K562 (cell line): ENCODE data around the gene DGCR2. TPM values are rescaled to one million over a fixed set of nuclear protein-coding genes. Genes with fewer than 3 reads are reported as not detected.

Source experiments
- KLF6 ChIP-seq: fragments of 250-450 bp; sonication (Bioruptor Pico); IDR thresholded peaks from 2 replicates; pipeline ENCODE4 v1.4.0; 2020; ENCODE audit warnings: mild to moderate bottlenecking, moderate library complexity, borderline replicate concordance
- MYC ChIP-seq, 2 experiments: fragments of 250-450 bp in 1 of 2; sonication (Bioruptor Pico) in 1 of 2; IDR thresholded peaks; 2 replicates each; pipeline versions ENCODE4 v1.5.1 to v1.6.1; 2012 to 2021; ENCODE audit warnings: low read depth in 2 of 2, borderline replicate concordance in 1 of 2, improper control_type of control experiment in 1 of 2, low read length in 1 of 2, mild to moderate bottlenecking in 1 of 2, moderate library complexity in 1 of 2
- PHTF2 ChIP-seq: fragments of 250-450 bp; sonication (Bioruptor Pico); IDR thresholded peaks from 2 replicates; pipeline ENCODE4 v1.5.0; 2021; ENCODE audit warnings: mild to moderate bottlenecking
- STAG1 ChIP-seq: sonication (generic); formaldehyde crosslinking; IDR thresholded peaks from 2 replicates; pipeline ENCODE4 v1.5.0; 2020; ENCODE audit warnings: missing genetic modification reagents, borderline replicate concordance
- TEAD4 ChIP-seq, 2 experiments: sonication (generic) in 1 of 2; formaldehyde crosslinking in 1 of 2; IDR thresholded peaks; 2 replicates each; pipeline versions ENCODE4 v1.6.1 to v1.8.0; 2012 to 2022; ENCODE audit warnings: borderline replicate concordance in 1 of 2, inconsistent platforms in 1 of 2, low read length in 1 of 2, mild to moderate bottlenecking in 1 of 2, missing genetic modification reagents in 1 of 2
- THAP12 ChIP-seq: fragments of 250-450 bp; sonication (Bioruptor Pico); IDR thresholded peaks from 2 replicates; pipeline ENCODE4 v1.9.0; 2021; ENCODE audit warnings: mild to moderate bottlenecking, inconsistent platforms
- ZC3H4 ChIP-seq: sonication (generic); formaldehyde crosslinking; IDR thresholded peaks from 2 replicates; pipeline ENCODE4 v1.9.0; 2021; ENCODE audit warnings: missing genetic modification reagents, borderline replicate concordance
- ZFP36 ChIP-seq: fragments of 150-350 bp; IDR thresholded peaks from 2 replicates; pipeline ENCODE4 v1.6.1; 2018; ENCODE audit warnings: low read length, low read depth; ENCODE audit not compliant: partially characterized antibody
- polyA plus RNA-seq, 8 experiments: library from polyadenylated mRNA; depleted of rRNA in 4 of 8; stranded (reverse) in 5 of 8; unstranded in 3 of 8; fragments of >200 nt; fragmentation: Nextera tagmentation in 2 of 8; fragmentation: Illumina TruSeq in 1 of 8; extraction: Ambion mirVana in 2 of 8; extraction: Trizol in 1 of 8; gene quantifications; 2 replicates each; pipeline versions ENCODE4 v1.2.1 to v1.2.3, GENCODE V29; 2011 to 2014; ENCODE audit warnings: inconsistent platforms in 1 of 8, missing spikeins in 1 of 8
- total RNA-seq, 7 experiments: library from RNA; depleted of rRNA in 6 of 7; stranded (reverse); fragments of >200 nt in 6 of 7; fragmentation: Illumina TruSeq in 2 of 7; extraction: Trizol in 2 of 7; gene quantifications; 2 replicates each; pipeline versions ENCODE4 v1.2.1 to v1.2.3, GENCODE V29; 2011 to 2021; ENCODE audit warnings: low replicate concordance in 1 of 7
- TF ChIP-seq, protein P1 (sequence below), 2 experiments: fragments of 450-650 bp in 1 of 2; sonication (generic) in 1 of 2; formaldehyde crosslinking in 1 of 2; IDR thresholded peaks; 2 replicates each; pipeline versions ENCODE4 v1.7.1 to v1.9.0; 2016 to 2022; ENCODE audit warnings: inconsistent platforms in 1 of 2, mild to moderate bottlenecking in 1 of 2, missing genetic modification reagents in 1 of 2
- TF ChIP-seq, protein P2 (sequence below): fragments of 250-450 bp; sonication (Bioruptor Pico); IDR thresholded peaks from 2 replicates; pipeline ENCODE4 v1.8.0; 2021; ENCODE audit warnings: borderline replicate concordance, mild to moderate bottlenecking, moderate library complexity; ENCODE audit not compliant: poor library complexity, severe bottlenecking

DGCR2 gene
- total and polyA plus RNA-seq, 9 of the 15 experiments (the other 6 are each of a cell fraction or from before 2014, with no cell fraction given) = 0.69 to 101 (median 56.4) TPM

DNA sequence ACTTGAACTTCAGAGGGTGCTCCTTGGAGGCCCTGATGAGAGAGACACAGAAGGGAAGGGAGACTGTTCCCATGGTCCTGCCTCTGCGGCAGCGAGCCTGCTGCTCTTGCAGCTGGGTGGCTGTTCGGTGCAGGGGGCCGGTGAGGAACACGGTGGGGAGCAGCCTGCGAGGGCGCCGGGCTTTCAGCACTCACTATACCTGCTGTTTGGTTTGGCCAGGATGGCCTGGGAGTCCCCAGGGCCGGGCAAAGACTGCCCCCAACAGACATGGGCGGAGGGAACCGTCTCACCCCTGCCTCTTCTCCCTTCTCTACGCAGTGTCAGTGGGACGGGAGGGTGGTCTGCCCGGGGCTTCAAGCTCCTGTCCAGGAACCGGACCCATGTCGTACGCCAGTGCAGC, 128.2 kb downstream of the DGCR2 start (continued):
- no peak for TF ChIP-seq KLF6 (CRISPR knock-in tag)
- TF ChIP-seq PHTF2 (CRISPR knock-in tag) = no peak
- TF ChIP-seq ZFP36 = no peak
- peak; percentile 58; the same call in 1 of the 2 replicates for TF ChIP-seq THAP12 (CRISPR knock-in tag)
- TF ChIP-seq, protein P1, sequence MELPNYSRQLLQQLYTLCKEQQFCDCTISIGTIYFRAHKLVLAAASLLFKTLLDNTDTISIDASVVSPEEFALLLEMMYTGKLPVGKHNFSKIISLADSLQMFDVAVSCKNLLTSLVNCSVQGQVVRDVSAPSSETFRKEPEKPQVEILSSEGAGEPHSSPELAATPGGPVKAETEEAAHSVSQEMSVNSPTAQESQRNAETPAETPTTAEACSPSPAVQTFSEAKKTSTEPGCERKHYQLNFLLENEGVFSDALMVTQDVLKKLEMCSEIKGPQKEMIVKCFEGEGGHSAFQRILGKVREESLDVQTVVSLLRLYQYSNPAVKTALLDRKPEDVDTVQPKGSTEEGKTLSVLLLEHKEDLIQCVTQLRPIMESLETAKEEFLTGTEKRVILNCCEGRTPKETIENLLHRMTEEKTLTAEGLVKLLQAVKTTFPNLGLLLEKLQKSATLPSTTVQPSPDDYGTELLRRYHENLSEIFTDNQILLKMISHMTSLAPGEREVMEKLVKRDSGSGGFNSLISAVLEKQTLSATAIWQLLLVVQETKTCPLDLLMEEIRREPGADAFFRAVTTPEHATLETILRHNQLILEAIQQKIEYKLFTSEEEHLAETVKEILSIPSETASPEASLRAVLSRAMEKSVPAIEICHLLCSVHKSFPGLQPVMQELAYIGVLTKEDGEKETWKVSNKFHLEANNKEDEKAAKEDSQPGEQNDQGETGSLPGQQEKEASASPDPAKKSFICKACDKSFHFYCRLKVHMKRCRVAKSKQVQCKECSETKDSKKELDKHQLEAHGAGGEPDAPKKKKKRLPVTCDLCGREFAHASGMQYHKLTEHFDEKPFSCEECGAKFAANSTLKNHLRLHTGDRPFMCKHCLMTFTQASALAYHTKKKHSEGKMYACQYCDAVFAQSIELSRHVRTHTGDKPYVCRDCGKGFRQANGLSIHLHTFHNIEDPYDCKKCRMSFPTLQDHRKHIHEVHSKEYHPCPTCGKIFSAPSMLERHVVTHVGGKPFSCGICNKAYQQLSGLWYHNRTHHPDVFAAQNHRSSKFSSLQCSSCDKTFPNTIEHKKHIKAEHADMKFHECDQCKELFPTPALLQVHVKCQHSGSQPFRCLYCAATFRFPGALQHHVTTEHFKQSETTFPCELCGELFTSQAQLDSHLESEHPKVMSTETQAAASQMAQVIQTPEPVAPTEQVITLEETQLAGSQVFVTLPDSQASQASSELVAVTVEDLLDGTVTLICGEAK (IDR thresholded peaks at IDR 0.05) = no peak
- TF ChIP-seq, protein P1 (CRISPR knock-in tag; IDR thresholded peaks at IDR 0.05) = 0 out of 2 replicates have a peak, but pooled peaks have one; percentile 3
- no peak for TF ChIP-seq MYC (IDR thresholded peaks at IDR 0.05; ENCODE audit: low read depth, low read length)
- TF ChIP-seq MYC (CRISPR knock-in tag; IDR thresholded peaks at IDR 0.05; ENCODE audit: borderline replicate concordance, low read depth) = 0 out of 2 replicates have a peak, but pooled peaks have one; percentile 33
- TF ChIP-seq STAG1 (CRISPR knock-in tag) = 0 out of 2 replicates have a peak, but pooled peaks have one; percentile 8
- TF ChIP-seq, protein P2, sequence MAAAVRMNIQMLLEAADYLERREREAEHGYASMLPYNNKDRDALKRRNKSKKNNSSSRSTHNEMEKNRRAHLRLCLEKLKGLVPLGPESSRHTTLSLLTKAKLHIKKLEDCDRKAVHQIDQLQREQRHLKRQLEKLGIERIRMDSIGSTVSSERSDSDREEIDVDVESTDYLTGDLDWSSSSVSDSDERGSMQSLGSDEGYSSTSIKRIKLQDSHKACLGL = no peak
- no peak for TF ChIP-seq TEAD4 (IDR thresholded peaks at IDR 0.05; ENCODE audit: low read length)
- peak; percentile 83; the same call in 1 of the 2 replicates for TF ChIP-seq TEAD4 (CRISPR knock-in tag; IDR thresholded peaks at IDR 0.05; ENCODE audit: borderline replicate concordance)
- peak; percentile 79 for TF ChIP-seq ZC3H4 (CRISPR knock-in tag)
